ENCODE measurements around the gene SLC32A1.

- peak; percentile 32; the same call in 1 of the 2 replicates for TF ChIP-seq CTCF (conservative IDR thresholded peaks at IDR 0.05; ENCODE audit: low read length)
- TF ChIP-seq EZH2phosphoT487 (IDR thresholded peaks at IDR 0.05; ENCODE audit: borderline replicate concordance), result no peak
Measured at GRCh38 chr20:38726804-38727606, 2.7 kb downstream of the SLC32A1 start.
